IPS-20b (cell line): ENCODE measurements around the gene MYO7A.

Experiments
- H3K27ac ChIP-seq: one replicate; pipeline ENCODE4 v1.5.1; 2013; ENCODE audit warnings: low read length
- H3K27me3 ChIP-seq: 2 replicates; pipeline ENCODE4 v1.6.1; 2013; ENCODE audit warnings: mild to moderate bottlenecking, low read length, inconsistent platforms; ENCODE audit not compliant: insufficient read depth
- H3K36me3 ChIP-seq: 2 replicates; pipeline ENCODE4 v1.6.1; 2013; ENCODE audit warnings: low read depth, mild to moderate bottlenecking, inconsistent platforms, low read length, moderate library complexity; ENCODE audit not compliant: insufficient read depth
- H3K4me1 ChIP-seq: 2 replicates; pipeline ENCODE4 v1.6.1; 2013; ENCODE audit warnings: mild to moderate bottlenecking, control low read depth, inconsistent platforms, low read length, moderate library complexity; ENCODE audit not compliant: insufficient read depth
- H3K4me3 ChIP-seq: 2 replicates; pipeline ENCODE4 v1.5.1; 2013; ENCODE audit warnings: mild to moderate bottlenecking, low read length, inconsistent platforms
- H3K9ac ChIP-seq: 2 replicates; pipeline ENCODE4 v1.6.1; 2013; ENCODE audit warnings: low read depth, mild to moderate bottlenecking, inconsistent platforms, low read length, moderate library complexity
- H3K9me3 ChIP-seq: 2 replicates; pipeline ENCODE4 v1.6.1; 2013; ENCODE audit warnings: mild to moderate bottlenecking, low read depth, low read length, inconsistent platforms; ENCODE audit not compliant: insufficient read depth

MYO7A gene

DNA sequence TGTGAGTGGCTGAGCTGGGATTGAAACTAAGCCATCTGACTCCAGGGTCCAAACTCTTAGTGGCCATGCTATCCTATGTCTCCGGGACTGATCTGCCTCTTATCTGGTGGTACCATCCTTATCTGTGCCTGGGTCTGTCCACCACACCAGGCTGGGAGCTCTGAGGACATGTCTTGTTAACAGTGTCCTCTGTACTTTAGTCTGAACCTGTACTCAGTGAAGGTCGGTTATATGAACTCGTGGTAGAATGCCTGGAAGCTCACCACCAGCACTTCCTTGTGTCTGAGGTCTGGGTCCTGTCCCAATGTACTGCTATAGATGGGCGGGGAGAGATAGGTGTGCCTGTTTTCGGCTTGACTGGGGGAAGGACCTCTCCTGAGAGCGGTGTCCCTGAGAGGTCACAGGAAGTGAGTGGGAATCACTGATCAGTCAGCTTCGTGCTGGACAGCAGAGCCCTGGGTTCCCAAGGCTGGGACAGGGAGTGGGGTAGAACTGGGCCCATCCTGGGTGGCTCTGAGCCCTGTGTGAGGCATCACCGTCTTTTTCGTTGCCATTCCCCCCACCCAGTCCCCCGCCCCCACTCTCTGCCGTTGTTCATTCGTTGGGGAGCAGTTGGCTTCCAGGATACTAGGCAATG lies 8.9 kb downstream of the MYO7A start:
- H3K36me3 ChIP-seq: no peaks in the 10 kb centered on the region
- no peaks in the 10 kb centered on the region for H3K27me3 ChIP-seq
- no peak overlapping the region for H3K27ac ChIP-seq
- no peak overlapping the region for H3K4me3 ChIP-seq
- H3K4me1 ChIP-seq: peaks cover 5% of the 10 kb centered on the region; the same call in 1 of the 2 replicates
- no peak overlapping the region for H3K9ac ChIP-seq
- H3K9me3 ChIP-seq: no peaks in the 10 kb centered on the region

DNA sequence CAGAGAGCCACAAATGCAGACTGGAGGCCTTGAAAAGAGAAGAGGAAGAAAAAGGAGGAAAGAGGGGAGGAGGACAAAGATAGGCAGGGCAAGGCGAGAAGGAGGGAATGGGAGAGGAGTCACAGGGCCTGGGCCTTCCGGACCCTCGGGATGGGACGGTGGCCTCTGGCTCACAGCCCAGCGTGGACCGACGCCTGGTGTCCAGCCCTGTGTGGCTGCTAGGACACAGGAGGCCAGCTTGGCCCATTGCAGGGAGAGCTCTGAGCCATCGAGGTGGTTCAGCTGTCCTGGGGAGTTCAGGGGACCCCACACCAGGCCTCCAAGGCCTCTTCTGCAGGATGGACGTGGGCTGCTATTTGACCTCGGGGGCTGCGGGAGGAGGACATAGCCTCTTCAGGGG lies 9.4 kb downstream of the MYO7A start:
- H3K4me3 ChIP-seq: no peak overlapping the region
- H3K9ac ChIP-seq: no peak overlapping the region

DNA sequence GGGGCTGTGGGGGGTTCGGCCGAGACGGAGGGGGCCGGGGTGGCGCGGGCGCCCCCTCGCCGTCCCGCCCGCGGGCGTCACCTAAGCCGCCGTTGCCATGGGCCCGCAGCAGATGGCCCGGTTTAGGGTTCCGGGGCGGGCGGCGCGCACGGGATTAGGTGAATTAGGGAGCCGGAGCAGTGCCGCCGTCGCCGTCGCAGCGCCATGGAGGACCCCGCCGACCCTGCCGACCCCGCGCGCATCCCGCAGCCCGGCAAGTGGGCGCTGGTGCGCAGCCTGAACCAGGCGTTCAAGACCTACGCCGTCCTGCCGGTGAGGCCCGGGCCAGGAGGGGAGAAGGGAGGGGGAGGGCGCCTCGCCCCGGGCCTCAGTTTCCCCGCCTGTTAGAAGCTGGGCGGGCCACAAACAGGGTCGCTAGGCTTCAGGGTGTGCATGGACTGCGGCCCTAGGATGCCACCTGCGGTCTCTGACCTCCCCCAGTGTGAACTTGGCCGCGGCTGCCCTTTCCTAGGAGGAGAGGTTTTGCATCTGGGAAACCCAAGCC lies 10.1 kb downstream of the MYO7A start:
- Histone ChIP-seq H3K9me3 (no peaks in the 10 kb centered on the region), H3K4me1 (peaks cover 5% of the 10 kb centered on the region; the same call in 1 of the 2 replicates), H3K27me3 (no peaks in the 10 kb centered on the region), H3K9ac (no peak overlapping the region), H3K4me3 (no peak overlapping the region), H3K27ac (no peak overlapping the region), H3K36me3 (no peaks in the 10 kb centered on the region)

More for the DNA sequence above, 9.4 kb downstream of the MYO7A start:
- H3K4me1 ChIP-seq: peaks cover 5% of the 10 kb centered on the region; the same call in 1 of the 2 replicates
- no peaks in the 10 kb centered on the region for H3K9me3 ChIP-seq
- H3K27me3 ChIP-seq: no peaks in the 10 kb centered on the region
- no peaks in the 10 kb centered on the region for H3K36me3 ChIP-seq
- H3K27ac ChIP-seq: no peak overlapping the region

DNA sequence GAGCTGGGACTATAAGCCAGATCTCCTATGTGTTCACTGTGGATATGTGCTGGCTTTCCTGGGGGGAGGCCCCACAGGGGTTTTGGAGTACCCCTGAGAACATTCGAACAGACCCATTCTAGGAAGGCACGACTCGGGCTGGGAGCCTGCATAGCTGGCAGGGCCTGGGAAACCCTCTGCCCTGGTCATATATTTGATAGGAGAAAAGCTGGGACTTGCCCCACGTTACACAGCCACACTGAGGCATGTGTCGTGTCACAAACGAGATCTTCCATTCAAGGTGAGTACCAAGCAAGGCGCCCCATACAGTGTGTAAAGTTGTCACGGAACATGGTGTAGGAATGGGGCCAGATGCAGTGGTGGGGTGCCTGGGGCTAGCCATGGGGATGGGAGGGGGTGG lies 11.2 kb downstream of the MYO7A start:
- no peak overlapping the region for H3K27ac ChIP-seq
- H3K4me1 ChIP-seq: peaks cover 5% of the 10 kb centered on the region; the same call in 1 of the 2 replicates

DNA sequence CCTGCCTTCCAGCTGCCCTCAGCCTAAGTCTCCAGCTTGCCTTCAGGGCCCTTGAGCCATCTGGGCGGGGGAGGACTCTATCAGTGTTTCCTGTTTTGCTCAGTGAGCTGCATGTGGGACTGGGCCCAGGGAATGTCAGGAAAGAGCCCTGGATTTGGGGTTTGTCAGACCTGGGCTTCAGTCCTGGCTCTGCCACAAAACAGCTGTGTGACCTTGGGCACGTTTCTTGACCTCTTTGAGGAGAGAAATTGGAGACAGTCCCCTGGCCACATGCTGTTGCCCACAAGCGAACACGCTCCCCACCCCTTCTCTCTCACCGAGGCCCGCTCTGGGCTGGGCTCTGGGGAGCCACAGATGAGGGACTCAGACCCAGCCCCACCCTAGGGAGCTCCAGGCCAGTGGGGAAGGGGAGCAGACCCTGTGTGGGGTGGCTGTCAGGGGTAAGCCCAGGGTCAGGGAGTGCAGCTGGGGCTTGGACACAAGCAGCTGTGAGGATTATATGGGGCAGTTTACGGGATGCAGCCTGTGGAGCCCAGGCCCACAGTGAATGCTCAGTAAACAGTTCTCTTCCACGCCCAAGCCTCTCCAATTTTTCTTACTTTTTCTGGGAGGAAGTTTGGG lies 12.3 kb downstream of the MYO7A start:
- Histone ChIP-seq H3K36me3 (no peaks in the 10 kb centered on the region), H3K9ac (no peak overlapping the region), H3K27me3 (no peaks in the 10 kb centered on the region), H3K27ac (no peak overlapping the region), H3K9me3 (no peaks in the 10 kb centered on the region), H3K4me3 (no peak overlapping the region), H3K4me1 (peaks cover 5% of the 10 kb centered on the region; the same call in 1 of the 2 replicates)

More for the DNA sequence above, 11.2 kb downstream of the MYO7A start:
- Histone ChIP-seq H3K27me3 (no peaks in the 10 kb centered on the region), H3K9ac (no peak overlapping the region), H3K36me3 (no peaks in the 10 kb centered on the region), H3K9me3 (no peaks in the 10 kb centered on the region), H3K4me3 (no peak overlapping the region)

DNA sequence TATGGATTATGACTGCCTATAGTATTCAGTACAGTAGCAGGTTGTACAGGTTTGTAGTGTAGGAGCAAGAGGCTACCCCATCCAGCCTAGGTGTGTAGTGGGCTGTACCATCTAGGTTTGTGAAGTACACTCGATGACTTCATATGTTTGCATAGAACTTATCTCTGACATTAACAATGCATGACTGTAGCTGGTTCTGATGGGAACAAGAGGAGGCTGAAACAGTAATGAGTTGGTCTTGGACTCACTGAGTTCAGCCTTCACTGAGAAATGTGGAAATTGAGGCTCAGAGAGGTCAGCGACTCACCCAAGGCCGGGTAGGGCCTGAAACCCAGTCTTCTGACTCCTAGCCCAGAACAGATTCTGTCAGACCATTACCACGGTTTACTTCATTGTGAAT lies 13.0 kb downstream of the MYO7A start:
- no peaks in the 10 kb centered on the region for H3K9me3 ChIP-seq
- no peaks in the 10 kb centered on the region for H3K27me3 ChIP-seq
- H3K9ac ChIP-seq: no peak overlapping the region
- no peak overlapping the region for H3K27ac ChIP-seq
- no peaks in the 10 kb centered on the region for H3K36me3 ChIP-seq
- H3K4me1 ChIP-seq: peaks cover 5% of the 10 kb centered on the region; the same call in 1 of the 2 replicates
- no peak overlapping the region for H3K4me3 ChIP-seq

DNA sequence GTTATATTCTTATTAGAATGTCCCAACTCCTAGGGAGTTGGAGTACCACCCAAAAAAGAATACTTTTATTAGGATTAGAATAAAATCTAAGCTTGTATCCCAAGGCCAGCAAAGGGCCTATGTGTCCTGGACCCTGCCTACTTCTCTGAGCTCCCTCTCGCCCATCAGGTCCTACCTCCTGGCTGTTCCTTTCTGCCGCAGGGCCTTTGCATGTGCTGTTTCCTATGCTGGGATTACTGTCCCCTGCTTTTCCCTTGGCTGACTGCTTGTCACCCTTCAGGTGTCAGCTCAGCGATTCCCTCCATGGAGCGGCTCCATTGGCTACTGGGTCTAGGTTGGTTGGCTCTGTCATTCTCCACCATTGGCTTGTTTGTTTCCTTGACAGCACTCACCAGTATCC lies 13.4 kb downstream of the MYO7A start:
- H3K27ac ChIP-seq: no peak overlapping the region
- no peaks in the 10 kb centered on the region for H3K36me3 ChIP-seq
- peaks cover 5% of the 10 kb centered on the region; the same call in 1 of the 2 replicates for H3K4me1 ChIP-seq
- H3K4me3 ChIP-seq: no peak overlapping the region
- H3K27me3 ChIP-seq: no peaks in the 10 kb centered on the region
- no peaks in the 10 kb centered on the region for H3K9me3 ChIP-seq
- H3K9ac ChIP-seq: no peak overlapping the region

DNA sequence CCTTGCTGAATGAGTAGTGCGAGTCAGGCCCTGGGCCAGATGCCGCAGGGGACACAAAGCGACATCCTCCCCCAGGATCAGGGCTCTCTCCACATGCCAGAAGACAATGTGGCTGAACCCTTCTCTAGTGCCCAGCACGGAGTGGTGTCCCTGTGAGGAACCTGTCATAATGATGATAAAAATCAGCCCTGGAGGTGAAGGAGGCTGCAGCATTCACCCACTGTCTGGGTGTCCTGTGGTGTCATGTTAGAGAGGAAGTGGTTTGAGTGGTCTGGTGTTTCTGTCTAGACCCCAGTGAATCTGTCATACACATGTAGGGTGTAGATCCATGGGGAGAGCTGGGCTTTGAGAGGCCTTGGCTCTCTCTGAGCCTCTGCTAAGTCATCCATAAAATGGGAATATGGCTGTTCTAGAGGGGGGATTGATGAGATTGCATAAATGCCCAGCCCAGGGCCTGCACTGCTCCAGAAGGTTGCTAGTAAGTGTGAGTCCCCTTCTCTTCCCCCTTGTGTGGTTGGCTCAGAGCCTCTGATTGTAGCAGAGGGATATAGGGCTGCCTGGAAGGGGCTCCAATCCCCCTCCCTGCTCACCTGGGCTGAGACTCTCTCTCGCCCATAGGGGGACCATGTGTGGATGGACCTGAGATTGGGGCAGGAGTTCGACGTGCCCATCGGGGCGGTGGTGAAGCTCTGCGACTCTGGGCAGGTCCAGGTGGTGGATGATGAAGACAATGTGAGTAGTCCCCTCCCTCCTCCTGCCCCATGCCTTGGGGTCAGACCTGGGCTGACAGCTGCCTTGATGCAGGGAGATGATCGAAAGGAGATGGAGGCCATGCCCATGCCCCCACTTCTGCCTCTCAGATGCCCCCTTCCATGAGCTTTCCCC lies 14.3 kb downstream of the MYO7A start:
- H3K9ac ChIP-seq: no peak overlapping the region

DNA sequence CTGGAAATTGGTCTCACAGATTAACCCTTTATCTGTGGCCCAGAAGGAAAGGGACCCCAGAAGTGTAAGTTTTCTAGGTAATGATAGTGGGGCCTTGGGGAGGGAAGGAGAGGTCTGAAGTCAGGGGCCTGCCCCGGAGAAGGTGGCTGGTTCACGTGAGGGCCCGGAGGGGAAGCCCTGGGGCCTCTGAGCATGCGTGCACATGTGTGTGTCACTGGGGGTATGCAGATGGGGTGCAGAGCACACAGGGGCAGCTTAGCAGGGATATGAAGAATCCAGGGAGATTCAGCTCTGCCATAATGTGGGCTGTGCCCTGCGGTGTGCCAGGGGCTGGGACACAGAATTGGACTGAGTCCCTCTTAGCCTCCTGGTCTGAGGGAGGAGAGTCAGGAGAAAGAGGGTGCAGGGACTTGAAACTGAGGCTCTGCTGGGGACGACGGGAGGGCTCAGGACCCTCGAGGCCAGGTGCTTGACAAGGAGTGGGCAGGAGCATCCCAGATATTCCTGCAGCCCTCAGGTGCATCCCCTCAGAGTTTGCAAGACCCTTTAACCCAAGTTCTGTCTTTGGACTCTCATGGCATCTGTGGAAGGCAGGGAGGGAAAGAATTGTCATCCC lies 15.5 kb downstream of the MYO7A start:
- peaks cover 15% of the 10 kb centered on the region for H3K27me3 ChIP-seq
- no peaks in the 10 kb centered on the region for H3K36me3 ChIP-seq
- H3K9me3 ChIP-seq: no peaks in the 10 kb centered on the region
- peaks cover 5% of the 10 kb centered on the region; the same call in 1 of the 2 replicates for H3K4me1 ChIP-seq
- no peak overlapping the region for H3K4me3 ChIP-seq
- H3K27ac ChIP-seq: no peak overlapping the region
- H3K9ac ChIP-seq: no peak overlapping the region

More for the DNA sequence above, 14.3 kb downstream of the MYO7A start:
- Histone ChIP-seq H3K4me3 (no peak overlapping the region), H3K9me3 (no peaks in the 10 kb centered on the region), H3K27ac (no peak overlapping the region), H3K27me3 (peaks cover 8% of the 10 kb centered on the region; the same call in 1 of the 2 replicates), H3K36me3 (no peaks in the 10 kb centered on the region), H3K4me1 (peaks cover 5% of the 10 kb centered on the region; the same call in 1 of the 2 replicates)

DNA sequence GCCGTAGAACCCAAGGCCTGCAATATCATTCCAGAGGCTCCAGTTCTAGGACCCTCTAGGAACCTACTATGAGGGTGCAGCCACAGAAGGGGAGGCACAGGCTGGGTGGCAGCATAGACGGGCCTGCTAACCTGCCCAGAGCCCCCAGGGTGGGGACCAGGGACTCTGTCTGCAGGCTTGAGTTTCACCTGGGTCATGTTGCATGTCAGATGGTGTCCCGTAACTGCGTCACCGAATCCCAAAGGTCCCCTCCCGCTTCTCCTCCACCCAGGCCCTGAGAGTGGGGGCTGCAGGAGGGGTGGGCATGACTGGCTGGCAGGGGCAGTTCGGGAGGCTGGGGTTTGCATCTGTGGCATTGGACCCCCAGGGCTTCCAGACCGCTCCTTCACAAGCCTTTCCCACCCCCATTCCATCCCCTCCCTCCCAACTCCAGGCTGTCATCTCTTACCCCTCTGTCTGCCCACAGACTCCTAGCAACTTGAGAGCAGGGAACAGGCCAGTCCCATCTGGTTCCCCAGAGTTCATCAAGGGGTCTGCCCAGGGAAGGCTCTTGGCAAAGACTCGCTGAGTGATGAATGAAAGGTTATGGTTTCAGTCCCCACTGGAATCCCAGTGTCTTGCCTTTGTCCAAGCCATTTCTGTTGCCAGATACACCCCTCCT lies 16.3 kb downstream of the MYO7A start:
- Histone ChIP-seq H3K27me3 (peaks cover 15% of the 10 kb centered on the region), H3K4me3 (no peak overlapping the region), H3K9ac (no peak overlapping the region), H3K4me1 (peaks cover 5% of the 10 kb centered on the region; the same call in 1 of the 2 replicates), H3K27ac (no peak overlapping the region), H3K36me3 (no peaks in the 10 kb centered on the region), H3K9me3 (no peaks in the 10 kb centered on the region)
